ENCODE data around the gene HUNK.
"Not testable (repeated sequence)": the region's sequence is repeated elsewhere in the genome, so short reads cannot be mapped to it uniquely, and the experiment has no call there.

The HUNK gene

DNA sequence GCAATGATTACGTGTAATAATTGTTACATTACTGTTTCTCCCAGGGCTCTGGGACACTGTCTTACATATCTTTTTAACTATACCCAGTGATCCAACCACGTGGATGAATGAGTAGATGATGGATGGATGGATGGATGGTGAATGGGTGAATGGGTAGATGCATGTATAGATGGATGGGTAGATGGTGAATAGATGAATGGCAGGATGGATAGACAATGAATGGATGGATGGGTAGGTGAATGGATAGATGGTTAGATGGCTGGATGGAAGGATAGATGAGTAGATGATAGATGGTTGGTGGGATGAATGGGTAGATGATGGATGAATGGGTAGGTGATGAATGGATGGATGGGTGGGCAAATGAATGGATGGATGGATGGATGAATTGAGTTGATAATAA is 135.9 kb downstream of the HUNK start:
- DNase-seq, result no peak

DNA sequence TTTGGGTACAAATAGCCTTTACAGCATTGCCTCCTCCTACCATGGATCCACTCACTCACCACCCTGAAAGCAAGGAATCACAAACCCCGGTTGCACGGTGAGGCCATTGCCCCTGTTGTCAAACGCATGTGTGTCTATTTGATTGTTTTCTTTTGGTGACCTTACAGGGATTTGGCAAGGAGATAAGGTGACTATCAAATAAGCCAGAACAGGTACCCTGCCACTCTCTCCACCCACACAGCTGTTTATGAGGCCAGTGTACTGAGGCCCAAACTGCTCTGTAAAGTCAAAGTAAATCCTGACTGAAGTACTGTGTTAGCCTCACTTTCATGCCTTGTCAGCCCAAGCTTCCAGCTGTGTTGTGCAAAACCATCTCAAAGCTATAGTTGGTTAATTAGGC is 136.4 kb downstream of the HUNK start:
- DNase-seq, result no peak

DNA sequence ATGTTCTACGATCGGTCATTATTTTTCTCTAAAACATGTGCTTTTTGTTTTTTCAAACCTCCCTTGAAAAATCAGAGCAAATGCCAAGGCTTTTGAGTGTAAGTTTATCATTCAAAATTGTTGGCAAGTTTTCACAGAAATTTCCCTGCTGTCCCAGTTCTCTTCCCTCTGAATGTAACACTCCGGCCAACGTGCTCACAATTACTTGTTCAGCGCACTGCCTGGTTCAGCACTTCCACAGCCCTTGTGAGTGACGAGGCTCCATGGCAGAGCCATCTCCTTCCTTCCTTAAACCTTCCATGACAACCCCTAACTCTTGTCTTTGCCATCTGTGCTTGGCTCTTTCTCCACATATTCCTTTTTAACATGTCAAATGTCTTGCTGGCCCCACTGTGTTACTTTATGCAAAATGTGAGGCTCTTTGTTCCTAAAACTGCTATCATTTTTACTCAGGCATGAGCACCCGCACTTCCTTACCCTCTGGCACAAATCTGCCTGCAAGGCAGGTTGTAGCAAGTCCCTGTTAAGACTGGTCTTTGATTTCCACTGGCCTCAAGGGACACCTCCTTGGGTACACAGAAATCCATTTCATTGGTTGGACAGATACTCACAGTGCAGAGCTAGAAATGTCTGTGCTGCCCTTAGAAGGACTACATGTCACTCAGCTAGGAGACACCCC is 142.8 kb downstream of the HUNK start:
- no peak for DNase-seq

DNA sequence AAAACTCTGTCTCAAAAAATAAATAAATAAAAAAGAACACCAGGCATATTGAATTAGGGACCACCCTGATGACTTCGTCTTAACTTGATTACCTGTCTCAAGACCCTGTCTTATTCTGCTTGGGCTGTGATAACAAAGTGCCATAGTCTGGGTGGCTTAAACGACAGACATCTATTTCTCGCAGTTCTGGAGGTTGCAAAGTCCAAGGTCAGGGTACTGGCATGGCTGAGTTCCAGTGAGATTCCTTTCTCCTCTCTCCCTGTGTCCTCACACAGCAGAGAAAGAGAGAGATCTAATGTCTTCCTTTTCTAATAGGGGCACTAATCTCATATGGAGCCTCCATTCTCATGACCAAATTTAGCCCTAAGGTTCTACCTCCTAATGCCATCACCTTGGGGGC is 145.6 kb downstream of the HUNK start:
- DNase-seq, result no peak

DNA sequence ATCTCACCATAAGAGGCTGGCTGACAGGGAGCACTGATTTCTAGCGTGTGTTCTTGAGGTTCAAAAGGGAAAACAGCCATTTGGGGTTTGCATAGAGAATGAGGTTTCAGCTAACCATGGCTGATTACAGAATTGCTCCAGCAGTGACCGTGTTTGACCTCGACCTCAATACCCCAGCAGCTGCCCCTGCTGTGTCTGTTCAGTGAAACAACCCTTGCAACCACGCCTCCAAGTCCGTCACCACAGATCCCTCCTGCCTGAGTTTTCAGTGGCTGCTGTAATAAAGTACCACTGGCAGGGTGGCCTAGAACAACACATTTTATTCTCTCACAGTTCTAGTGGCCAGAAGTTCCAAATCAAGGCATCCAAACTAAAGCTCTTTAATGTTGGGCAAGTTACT is 147.7 kb downstream of the HUNK start:
- no peak for DNase-seq

DNA sequence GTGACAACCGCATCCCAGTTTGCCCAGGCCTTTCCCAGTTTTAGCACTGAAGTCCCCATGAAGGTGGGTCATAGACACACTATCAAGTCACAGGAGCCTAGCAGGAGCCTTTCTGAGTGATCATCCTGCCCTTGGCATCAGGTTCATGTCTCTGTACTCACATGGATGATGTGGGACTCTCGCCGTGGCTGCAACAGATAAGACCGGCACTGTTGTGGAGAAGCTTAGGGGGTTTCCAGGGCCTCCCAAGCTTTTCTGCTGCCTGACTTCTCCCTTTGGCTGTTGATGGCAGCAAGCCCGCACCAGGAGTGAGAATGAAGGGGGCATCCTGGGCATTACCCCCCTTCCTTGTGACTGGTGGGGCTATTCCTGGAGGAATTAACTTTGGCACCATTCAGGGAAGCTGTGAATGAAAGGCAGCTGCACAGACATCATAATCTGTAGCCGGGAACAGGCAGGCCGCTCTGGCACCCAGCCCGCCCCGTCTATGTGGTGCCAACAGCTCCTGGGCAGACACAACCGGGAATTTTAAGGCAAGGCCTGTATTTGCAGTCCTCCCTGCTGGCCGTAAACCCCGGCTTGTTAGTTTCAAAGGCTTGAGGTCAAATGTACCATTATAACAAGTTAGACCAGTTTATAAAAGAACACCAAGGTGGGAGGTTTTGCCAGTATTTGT is 148.6 kb downstream of the HUNK start:
- no peak for DNase-seq

DNA sequence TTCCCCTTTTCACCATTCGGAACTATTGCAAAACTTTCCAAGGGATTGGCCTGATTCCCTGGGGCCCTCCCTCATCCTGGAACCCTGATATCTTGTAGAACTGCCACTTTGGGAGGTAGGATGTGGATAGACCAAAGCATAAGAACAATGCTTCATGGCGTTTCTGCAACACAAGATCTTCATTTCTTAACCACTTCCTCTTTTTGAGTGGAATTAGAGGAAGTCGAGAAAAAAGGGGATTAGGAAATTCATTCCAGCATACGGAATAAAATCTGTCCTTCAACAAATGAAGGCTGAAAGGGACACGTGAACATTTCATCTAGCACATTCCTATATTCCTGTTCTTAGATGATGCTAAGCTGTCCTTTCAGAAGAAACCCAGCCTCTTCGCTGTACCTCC is 149.3 kb downstream of the HUNK start:
- DNase-seq, result no peak

DNA sequence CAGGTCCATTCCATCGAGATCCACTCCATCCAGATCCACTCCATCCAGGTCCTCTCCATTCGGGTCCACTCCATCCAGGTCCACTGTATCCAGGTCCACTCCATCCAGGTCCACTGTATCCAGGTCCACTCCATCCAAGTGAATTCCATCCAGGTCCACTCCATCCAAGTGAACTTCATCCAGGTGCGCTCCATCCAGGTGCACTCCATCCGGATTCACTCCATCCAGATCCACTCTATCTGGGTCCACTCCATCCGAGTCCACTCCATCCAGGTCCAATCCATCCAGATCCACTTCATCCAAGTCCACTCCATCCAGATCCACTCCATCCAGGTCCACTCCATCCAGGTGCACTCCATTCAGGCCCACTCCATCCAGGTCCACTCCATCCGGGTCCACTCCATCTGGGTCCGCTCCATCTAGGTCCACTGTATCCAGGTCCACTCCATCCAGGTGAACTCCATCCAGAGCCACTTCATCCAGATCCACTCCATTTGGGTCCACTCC is 157.4 kb downstream of the HUNK start:
- no peak for DNase-seq

DNA sequence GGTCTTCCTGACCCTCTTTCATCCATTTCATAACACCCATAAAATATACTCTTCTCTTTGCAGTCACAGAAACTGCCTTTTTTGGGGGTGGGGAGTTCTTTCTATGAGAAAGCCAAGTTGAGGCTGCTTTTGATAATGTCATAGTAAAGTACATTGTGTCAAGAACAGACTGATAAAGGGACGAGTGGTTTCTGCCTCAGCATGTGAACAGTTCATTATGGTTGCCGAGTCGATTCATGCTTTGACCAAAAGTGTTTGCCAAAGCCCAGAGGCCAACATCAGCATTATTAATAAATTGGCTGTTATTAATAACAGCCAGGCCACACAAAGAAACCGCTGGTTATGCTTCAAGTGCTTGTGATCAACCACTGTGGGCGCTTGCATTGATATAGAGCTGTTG is 162.0 kb downstream of the HUNK start:
- DNase-seq, result no peak

DNA sequence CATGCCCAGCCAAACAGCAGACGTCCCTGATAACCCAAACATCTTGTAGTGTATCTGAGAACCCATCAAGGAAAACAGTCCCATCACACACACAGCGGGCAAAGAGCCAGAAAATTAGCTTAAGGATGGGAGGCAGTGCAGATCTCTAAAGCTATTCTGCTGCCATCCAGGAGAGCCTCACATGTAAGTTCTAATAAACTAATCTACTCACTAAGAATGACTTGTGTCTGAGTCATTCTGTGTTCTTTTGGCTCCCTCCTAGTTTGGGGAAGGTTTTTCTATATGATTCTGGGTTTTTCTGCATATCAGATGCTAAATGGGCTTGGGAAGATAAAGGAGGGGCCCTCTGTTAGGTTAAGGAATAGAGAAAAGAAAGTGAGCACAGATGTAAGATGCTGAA is 162.8 kb downstream of the HUNK start:
- no peak for DNase-seq

DNA sequence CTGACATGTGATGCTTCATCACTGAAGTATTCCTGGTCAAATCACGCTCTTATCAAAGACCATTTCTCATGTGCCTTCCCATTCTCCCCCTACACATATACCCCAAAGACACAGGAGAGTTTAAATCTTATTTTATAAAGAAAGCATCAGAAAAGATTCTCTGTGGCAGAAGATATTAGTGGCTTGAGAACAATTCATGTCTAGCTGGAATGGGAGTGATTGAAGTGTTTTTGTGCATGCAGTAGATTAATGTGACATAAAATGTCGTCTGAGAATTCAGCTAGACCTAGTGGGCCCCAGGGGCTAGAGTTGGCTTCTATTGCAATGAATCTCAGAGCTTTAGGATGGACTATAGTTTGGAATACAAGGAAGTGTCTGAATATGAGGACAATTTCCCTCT is 163.9 kb downstream of the HUNK start:
- no peak for DNase-seq

DNA sequence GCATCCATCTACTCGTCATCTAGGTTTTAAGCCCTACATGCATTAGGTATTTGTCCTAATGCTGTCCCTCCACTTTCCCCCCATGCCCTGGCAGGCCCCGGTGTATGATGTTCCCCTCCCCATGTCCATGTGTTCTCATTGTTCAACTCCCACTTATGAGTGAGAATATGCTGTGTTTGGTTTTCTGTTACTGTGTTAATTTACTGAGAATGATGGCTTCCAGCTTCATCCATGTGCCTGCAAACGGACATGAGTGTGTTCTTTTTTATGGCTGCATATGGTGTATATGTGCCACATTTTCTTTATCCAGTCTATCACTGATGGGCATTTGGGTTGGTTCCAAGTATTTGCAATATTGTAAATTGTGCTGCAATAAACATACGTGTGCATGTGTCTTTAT is 165.9 kb downstream of the HUNK start:
- not testable (repeated sequence) for DNase-seq

DNA sequence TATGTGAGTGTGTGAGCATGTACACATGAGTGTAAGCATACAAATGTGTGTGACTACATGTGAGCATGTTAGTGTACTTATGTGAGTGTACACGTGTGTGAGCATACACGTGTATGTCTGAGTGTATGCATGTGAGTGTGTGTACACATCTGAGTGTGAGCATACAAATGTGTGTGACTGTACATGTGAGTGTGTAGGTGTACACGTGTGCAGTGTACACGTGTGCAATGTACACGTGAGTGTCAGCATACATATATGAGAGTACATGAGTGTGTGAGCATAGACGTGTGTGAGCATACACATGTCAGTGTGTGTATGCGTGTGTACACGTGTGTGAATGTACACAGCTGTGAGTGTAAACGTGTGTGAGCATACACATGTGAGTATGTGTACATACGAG is 170.6 kb downstream of the HUNK start:
- no peak for DNase-seq

DNA sequence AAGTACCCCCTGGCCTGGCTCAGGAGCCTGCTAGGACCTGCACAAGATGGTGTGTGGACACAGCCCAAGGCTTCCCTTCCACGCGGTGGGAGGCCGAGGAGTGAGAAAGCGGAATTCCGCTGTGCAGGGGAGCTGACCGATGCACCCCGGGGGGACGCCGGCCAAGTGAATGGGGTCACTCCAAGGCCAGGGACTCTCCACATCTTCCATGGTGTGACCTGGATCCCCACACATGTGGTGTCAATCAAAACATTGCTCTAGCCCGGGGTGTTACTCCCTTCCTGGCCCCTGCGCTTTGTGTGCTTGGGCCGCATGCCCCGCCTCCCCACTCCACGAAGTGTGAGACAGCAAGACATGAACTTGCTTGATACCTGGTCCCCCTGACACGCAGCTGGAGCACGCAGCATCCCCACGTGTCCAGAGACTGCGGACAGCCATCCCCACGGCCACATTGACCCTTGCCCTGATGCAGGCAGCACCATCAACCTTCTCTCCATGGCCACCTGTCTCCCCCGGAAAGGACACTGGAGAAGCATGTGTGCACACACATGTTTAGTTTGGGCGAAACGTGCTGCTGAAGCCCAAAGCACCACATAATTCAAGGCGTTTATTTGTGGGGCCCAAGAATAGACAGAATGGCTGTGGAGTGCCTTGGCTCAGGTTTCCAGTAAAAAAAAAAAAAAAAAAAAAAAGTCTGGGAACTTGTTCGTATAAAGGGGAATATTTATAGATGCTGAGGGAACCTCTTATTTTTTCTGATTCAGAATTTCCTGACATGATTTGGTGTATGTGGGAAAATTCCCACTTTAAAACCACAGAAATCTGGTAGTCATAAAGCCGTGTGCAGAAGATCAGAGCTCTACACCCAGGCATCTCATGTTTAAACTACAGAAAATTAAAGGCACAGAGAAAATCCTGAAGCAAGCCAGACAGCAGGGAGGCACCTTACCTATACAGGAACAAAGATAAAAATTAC is 171.7 kb downstream of the HUNK start:
- DNase-seq, result no peak

DNA sequence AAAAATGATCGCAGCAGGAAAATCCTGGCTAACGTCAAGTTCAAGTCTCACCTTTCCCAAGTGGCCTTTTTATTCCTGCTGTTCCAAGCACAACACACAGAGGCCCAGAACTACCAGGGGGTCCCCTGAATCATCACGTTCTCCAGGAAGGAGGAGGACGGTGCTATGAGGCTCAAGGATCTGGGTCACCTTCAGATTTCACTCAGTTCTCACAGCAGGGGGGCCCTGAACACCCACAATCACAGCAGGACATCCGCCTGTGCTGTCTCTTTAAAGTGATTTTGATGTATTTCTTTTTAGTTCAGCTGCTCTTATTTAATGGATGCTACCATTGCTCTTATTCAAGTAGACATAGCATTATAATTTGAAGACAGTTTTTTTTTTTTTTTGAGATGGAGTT is 173.4 kb downstream of the HUNK start:
- DNase-seq, result no peak

DNA sequence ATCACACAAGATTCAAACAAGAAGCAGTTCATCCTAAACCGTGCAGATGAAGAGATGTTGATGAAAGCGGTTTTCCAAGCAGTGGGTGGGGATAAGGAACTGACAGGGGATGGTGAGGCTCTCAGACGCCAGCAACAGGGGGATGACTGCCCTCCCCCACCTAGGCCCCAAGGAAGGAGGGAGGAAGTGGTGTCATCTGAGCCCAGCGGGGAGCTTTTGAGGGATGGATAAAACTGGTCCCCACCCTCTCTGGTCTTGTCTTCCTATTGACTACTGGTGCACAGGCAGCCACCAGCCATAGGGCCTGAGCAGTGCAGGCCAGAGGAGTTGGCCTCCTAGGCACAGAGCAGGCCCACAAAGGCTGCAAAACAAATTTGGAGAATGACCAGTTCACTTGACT is 175.5 kb downstream of the HUNK start:
- no peak for DNase-seq
